HG03108 (cell line): ENCODE data around the gene ARMS2.

ENCODE experiments used
- ATAC-seq: cut with Tn5 transposase; IDR thresholded peaks from one replicate; pipeline ENCODE4 v1.9.1; 2021; ENCODE audit warnings: moderate library complexity; ENCODE audit not compliant: unreplicated experiment

The ARMS2 gene

GRCh38 chr10:122450353-122450990 lies 4.0 kb upstream of the ARMS2 start:
- ATAC-seq: no peak

DNA sequence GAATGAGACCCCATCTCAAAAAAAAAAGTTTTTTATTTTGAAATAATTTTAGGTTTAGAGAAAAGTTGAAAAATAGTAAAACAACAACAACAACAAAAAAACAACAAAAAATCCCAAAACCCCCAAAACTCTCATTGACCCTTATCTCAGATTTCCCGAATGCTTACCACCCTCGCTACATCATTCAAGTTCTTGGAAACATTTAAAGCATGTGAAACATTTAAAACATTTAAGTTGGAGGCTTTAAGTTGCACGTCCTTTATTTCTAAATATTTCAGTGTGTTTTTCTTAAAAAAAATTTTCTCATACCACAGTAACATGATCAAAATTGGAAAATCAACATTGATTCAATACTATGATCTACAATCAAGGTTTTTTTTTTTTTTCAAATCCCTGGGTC lies 382 bp upstream of the ARMS2 start:
- ATAC-seq: no peak

DNA sequence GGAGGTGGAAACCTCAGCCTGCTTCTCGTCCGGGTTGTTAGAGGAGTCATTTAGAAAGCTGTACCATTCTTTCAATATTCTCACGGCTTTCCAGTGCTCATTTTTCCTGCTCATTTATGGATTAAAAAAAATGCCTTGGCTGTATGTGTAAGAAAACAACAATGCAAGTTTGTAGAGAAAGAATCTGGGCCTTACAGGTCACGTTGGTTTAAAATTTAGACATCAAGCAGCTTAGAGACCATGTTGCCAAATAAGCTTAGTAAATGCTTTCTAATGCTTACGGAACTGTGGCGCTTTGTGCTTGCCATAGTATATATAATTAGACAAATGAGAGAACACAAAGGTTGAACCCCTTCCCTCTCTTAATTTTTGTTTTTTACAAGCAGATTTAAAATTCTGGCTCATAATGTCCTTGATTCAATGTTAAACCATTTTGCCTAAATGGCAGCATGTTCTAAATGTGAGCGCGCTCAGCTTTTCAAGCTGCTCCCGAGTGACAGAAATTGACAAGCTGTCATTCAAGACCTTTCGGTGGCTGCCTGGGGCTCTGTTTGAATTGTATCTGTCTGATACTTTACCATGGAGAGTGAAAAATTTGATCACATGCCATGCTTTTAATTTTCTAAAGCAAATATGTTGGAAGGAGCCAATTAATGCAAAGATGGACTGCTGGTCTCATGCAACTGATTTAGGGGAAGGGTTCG lies 1.1 kb downstream of the ARMS2 start:
- no peak for ATAC-seq

DNA sequence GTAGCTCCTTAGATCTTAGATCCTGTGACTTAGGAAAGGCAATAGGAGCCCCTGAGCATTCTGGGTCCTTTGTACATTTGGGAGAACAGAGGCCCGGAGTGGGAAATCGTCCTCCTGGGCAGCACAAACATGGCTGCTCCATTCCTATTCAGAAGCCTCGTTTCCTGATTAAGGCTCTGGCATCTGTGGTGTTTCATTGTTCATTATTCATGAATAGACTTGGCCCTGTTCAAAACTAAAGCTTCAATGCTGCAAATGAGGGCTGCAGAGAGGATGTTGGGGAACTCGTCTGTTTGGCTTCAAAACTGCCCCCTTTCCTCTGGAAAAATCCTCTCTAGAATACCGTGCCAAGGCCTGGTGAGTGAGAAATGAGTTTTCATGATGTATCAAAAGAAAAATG lies 3.5 kb downstream of the ARMS2 start:
- ATAC-seq: no peak

DNA sequence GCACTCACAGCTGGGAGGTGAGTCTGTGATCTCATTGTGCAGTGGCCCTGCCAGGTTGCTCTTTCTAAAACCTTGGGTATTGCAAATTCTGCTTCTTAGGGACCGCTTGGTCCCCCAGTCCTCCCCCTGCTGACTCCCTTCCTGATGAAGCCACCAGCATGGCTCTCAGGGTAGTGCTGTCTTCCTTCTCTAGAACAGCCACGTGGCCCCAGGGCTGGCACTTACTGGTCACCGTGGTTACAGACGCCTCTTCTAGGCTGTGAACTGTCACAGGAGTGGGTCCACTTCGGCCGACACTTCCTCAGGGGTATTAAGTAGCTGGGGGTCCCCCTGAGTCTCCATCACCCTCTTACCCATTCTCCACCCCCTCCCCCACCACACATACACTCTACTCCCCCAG lies 4.2 kb downstream of the ARMS2 start:
- no peak for ATAC-seq

DNA sequence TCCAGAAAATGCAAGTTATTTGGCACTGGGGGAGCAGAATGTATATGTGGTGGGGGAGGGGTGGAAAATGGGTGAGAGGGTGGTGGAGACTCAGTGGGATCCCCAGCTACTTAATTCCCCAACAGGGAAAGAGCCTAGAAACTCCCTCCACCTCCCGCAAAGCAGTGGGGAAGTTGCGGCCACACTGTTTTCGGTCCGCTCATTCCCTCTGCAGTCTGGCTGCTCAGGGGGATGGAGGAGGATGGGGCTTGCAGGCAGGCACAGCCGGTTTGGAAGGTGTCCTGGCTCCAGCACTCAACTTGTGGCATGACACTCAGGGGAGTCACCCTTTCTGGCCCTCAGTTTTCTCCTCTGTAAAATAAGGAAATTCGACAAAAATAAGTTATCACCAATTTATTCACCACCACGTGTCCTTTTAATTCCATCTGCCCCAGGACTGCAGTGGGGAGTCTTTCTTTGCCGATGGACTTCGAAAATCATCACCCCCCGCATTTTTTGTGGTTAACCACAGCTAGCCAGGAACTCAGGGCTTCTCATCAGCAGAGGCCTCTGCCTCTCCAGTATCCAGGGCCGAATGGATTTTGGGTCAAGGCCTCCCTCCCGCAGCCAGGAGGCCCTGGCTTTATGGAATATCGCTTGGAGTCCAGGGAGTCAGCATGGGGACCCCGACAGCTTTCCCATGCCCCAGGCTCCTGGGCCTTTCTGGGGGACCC lies 5.3 kb downstream of the ARMS2 start:
- no peak for ATAC-seq

- no peak for ATAC-seq
Measured at GRCh38 chr10:122460891-122461293, 6.4 kb downstream of the ARMS2 start.

GRCh38 chr10:122461367-122461728 lies 6.9 kb downstream of the ARMS2 start, which contains the start of gene HTRA1:
TSS of gene HTRA1 (plus strand) at chr10:122461553. CDS start at chr10:122461653, 100 bp downstream.
- no peak for ATAC-seq

- ATAC-seq: no peak
Measured at GRCh38 chr10:122461729-122462532, 7.5 kb downstream of the ARMS2 start.

GRCh38 chr10:122462533-122463465 lies 8.3 kb downstream of the ARMS2 start:
- no peak for ATAC-seq

DNA sequence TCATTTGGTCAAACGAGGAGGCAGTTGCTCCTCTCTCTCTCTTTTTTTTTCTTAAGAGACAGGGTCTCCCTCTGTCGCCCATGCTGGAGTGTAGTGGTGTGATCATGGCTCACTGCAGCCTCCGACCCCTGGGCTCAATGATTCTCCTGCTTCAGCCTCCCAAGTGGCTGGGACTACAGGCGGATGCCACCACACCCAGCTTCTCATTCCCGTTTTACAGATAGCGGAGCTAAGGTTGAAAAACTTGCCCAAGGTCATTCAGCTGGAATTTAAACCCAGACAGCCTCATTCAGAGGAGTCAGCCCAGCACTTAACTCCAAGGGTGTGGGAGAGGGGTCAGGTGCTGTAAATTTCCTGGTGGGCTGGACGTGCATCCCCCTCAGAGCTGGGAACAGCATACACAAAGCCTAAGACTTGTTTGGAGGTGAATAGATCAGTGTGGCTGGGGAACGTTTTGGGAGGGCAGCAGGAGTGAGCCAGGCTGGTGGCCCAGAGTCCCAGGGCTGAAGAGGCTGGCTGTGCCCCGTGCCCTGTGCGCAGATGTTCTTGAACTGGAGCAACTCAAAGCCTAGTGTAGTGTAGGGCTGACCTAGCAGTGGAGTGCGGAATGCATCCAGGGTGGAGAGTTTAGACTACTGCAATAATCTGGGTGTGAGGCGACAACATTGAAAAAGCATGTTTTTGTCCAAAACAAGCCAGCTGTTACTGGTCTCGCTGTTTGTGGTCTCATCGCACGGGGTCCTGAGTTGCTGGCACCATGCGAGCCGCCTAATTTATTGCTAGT lies 9.2 kb downstream of the ARMS2 start:
- no peak for ATAC-seq

- ATAC-seq: no peak
Measured at GRCh38 chr10:122464250-122464510, 9.7 kb downstream of the ARMS2 start.

- ATAC-seq: no peak
Measured at GRCh38 chr10:122464586-122464985, 10.1 kb downstream of the ARMS2 start.

- no peak for ATAC-seq
Measured at GRCh38 chr10:122465401-122466040, 11.1 kb downstream of the ARMS2 start.

- no peak for ATAC-seq
Measured at GRCh38 chr10:122466951-122467381, 12.5 kb downstream of the ARMS2 start.

- no peak for ATAC-seq
Measured at GRCh38 chr10:122467701-122468100, 13.2 kb downstream of the ARMS2 start.

DNA sequence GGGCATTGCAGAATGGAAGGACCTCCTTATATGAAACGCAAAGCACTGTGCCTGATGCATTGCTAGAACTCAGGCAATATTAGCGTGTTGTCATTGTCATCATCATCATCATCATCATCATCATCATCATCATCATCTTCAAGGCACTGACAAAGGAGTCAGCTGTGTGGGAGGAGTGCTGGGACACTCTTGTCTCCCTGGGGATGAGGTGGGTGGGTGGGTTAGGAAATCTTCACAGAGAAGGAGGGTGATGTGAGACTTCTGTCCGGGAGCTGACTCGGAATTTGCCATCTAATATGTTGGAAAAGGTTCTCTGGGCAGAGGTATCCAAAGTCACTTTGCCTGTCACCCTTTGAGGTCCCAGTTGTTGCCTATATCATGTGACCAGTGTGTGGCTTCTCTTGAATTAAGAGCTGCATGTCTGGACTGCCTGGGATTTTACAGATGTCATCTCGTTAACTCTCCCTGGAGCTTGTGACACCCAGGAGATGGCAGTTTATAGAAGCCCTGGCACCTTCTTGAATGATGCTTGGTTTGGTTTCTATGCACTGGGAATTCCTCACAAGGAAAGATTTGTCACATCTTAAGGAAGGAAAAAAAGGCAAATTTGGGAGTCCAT lies 14.0 kb downstream of the ARMS2 start:
- no peak for ATAC-seq

DNA sequence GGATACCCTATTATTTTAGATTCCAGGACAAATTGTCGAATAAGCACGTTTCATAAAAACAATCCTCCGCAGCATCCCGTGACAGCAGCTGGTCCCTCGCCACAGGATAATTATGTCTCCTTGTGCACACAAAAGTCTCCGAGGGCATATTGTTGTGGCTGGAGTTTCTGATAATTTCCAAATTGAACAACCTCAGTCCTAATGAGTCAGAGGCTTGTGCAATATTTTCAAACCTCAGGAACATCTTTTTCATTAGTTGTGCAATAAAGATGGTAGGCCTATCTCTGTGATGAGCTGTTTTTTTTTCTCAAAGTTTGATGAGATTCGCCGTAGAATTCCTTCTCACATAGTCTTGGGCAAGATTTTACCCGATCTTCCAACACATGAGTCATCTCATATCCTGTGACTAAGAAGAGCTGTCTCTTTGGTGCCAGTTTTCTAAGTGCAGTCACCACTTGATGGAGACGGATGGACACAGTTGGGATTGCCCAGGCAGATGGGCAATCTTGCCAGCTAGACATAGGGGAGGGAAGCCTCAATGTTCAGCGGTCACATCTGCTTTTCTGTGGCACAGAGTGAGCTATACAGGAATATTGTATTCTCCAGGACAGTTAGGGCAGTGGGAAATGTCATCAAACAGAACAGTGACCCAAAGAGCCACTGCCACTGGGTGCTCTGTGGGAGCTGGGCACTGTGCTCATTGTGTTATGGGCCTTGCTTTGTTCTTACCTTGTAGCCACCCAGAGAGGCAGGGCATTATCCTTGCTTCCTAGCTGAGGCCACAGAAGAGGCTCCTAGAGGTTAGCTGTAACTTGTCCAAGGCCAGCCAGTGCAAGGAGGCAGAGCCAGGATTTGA lies 14.7 kb downstream of the ARMS2 start:
- ATAC-seq: no peak
